Measurements from ENCODE around the gene GSN. TPM values are rescaled to one million over a fixed set of nuclear protein-coding genes. Genes with fewer than 3 reads are reported as not detected.

Gene GSN
- total RNA-seq, 4 donors from 2014 or later = 2,362 to 3,466 (median 3,146) TPM

DNA sequence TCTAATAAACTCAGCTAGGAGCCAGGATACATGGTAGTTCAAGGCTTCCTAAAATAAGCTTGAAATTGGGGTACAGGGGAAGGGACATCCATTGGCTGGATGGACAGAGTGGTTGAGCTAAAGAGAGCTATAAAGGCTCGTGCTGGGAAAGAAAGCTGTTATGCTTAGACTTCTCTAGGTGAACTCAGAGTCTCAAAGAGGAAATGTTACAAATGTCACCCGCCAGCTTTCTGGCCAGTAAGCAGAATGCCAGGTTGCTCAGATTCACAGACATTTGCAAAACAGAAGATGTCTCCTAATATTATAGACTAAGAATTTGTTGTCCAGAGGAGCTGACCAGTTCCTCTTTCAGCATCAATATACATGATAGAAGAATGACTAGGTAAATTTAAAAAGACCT, 71.5 kb downstream of the GSN start:
- TF ChIP-seq POLR2A (IDR thresholded peaks at IDR 0.05) (no peak), POLR2AphosphoS5 (IDR thresholded peaks at IDR 0.05) (no peak), EP300 (IDR thresholded peaks at IDR 0.05) (no peak)
- TF ChIP-seq, protein P1, sequence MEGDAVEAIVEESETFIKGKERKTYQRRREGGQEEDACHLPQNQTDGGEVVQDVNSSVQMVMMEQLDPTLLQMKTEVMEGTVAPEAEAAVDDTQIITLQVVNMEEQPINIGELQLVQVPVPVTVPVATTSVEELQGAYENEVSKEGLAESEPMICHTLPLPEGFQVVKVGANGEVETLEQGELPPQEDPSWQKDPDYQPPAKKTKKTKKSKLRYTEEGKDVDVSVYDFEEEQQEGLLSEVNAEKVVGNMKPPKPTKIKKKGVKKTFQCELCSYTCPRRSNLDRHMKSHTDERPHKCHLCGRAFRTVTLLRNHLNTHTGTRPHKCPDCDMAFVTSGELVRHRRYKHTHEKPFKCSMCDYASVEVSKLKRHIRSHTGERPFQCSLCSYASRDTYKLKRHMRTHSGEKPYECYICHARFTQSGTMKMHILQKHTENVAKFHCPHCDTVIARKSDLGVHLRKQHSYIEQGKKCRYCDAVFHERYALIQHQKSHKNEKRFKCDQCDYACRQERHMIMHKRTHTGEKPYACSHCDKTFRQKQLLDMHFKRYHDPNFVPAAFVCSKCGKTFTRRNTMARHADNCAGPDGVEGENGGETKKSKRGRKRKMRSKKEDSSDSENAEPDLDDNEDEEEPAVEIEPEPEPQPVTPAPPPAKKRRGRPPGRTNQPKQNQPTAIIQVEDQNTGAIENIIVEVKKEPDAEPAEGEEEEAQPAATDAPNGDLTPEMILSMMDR (IDR thresholded peaks at IDR 0.05) = no peak
- Histone ChIP-seq H3K36me3 (peaks cover 0 to 93% of the 10 kb centered on the region in 2 donors), H3K4me1 (peaks cover under 1 to 63% (median 18%) of the 10 kb centered on the region in 3 donors), H3K4me3 (no peak overlapping the region), H3K9me3 (no peaks in the 10 kb centered on the region), H3K27ac (peak overlapping the region in 3 of 4 donors; percentile 18 to 45 (median 42)), H3K27me3 (no peaks in the 10 kb centered on the region)
- 67 to 75% methylated on average over 2 of the region's 2 CpGs for WGBS, 2 donors (ENCODE audit: low coverage in 1 of 2)
- no peak for ATAC-seq

DNA sequence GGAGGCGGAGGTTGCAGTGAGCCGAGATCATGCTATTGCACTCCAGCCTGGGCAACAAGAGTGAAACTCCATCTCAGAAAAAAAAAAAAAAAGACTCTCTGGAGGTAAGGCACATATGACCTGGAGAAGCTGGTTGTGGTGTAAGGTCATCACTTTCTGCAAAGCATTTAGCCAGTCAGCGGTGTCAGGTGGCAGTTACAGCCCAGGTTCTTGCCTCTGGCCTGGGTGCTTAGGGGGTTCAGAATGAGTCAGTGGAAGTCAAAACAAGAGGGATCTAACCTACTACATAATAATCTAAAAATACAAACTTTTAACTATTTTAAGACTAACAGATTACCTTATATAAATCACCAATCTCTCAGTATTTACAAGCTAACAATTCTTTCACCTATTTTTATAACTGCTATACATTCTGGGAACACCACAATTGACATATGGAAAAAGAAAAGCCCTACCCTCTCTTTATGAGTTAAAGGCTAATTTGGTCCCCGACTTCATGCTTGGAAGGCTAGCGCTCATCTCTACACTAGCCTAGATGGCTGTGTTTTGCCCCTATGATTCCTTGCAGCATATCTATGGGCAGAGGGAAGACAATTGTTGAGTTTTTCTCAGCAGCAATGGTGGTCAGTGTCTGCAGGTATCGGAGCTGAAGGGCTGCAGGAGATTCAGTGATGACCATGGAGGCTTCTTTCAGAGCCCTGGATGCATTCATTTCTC, 72.9 kb downstream of the GSN start:
- no peaks in the 10 kb centered on the region for H3K27me3 ChIP-seq
- TF ChIP-seq, protein P1 (IDR thresholded peaks at IDR 0.05) = no peak
- TF ChIP-seq EP300 (IDR thresholded peaks at IDR 0.05) (no peak), POLR2A (IDR thresholded peaks at IDR 0.05) (no peak), POLR2AphosphoS5 (IDR thresholded peaks at IDR 0.05) (no peak)
- peak overlapping the region in 2 of 4 donors; percentile 33 to 45 for H3K27ac ChIP-seq
- no peak overlapping the region for H3K4me3 ChIP-seq
- H3K4me1 ChIP-seq = peaks cover 12 to 67% (median 29%) of the 10 kb centered on the region in 3 donors
- ATAC-seq = no peak
- no peaks in the 10 kb centered on the region for H3K9me3 ChIP-seq
- peaks cover 0 to 94% of the 10 kb centered on the region in 2 donors for H3K36me3 ChIP-seq
- 84 to 92% methylated on average over 4 to 5 of the region's 6 CpGs for WGBS, 2 donors (ENCODE audit: low coverage in 1 of 2)

DNA sequence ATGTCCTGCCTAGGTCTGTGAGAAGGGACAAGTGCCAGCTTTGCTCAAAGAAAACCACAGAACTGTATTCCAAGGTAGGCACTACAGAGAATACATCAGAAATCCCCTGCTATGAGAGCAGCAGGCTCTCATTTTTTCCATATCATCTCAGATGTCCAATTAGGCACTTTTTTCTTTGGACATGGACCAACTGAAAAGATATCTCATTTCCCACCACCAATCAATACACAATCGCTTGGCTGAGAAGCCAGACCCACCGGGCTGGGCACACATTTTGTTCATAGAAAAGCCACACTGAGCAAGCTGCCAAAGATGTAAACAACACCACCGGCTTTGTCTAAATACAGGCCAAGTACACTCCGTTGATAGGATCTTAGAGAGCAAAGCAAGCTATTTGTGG, 76.2 kb downstream of the GSN start:
- whole genome bisulfite sequencing, 2 donors (ENCODE audit: low coverage in 1 of 2) = 18 to 27% methylated on average over 2 to 4 of the region's 4 CpGs
- H3K27ac ChIP-seq = peak overlapping the region; percentile 59 to 97 (median 80)
- H3K27me3 ChIP-seq = no peaks in the 10 kb centered on the region
- peaks cover 0 to 96% of the 10 kb centered on the region in 2 donors for H3K36me3 ChIP-seq
- H3K9me3 ChIP-seq = no peaks in the 10 kb centered on the region
- TF ChIP-seq EP300 (IDR thresholded peaks at IDR 0.05) (no peak), POLR2A (IDR thresholded peaks at IDR 0.05) (no peak), POLR2AphosphoS5 (IDR thresholded peaks at IDR 0.05) (peak; percentile 17)
- TF ChIP-seq, protein P1 (IDR thresholded peaks at IDR 0.05) = no peak
- peaks cover 16 to 94% (median 38%) of the 10 kb centered on the region in 3 donors for H3K4me1 ChIP-seq
- no peak overlapping the region for H3K4me3 ChIP-seq
- no peak for ATAC-seq

DNA sequence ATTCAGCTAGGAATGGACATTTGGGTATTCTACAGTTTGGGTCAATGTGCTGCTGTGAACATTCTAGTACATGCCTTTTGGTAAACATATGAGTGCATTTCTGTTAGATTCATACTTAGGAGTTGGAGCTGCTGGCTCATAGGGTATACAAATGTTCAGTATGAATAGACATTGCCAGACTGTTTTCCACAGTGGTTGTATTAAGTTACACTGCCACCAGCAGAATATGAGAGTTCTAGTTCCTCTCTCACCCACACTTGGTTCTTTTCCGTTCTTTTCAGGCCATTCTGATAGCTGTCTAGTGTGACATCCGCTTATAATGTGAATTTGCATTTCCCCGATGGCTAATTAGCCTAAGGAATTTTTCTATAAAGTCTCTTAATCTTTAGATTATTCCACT, 77.1 kb downstream of the GSN start:
- Histone ChIP-seq H3K4me3 (no peak overlapping the region), H3K4me1 (peaks cover 20 to 97% (median 46%) of the 10 kb centered on the region in 3 donors), H3K27ac (peak overlapping the region; percentile 9 to 97 (median 80)), H3K9me3 (no peaks in the 10 kb centered on the region), H3K36me3 (peaks cover 0 to 87% of the 10 kb centered on the region in 2 donors), H3K27me3 (no peaks in the 10 kb centered on the region)
- ATAC-seq = no peak
- TF ChIP-seq EP300 (IDR thresholded peaks at IDR 0.05) = no peak
- no peak for TF ChIP-seq POLR2A (IDR thresholded peaks at IDR 0.05)
- no peak for TF ChIP-seq POLR2AphosphoS5 (IDR thresholded peaks at IDR 0.05)
- TF ChIP-seq, protein P1 (IDR thresholded peaks at IDR 0.05) = no peak
- 86% methylated on average over 3 of the region's 3 CpGs; no CpG with 5 or more reads in 1 of the 2 donors for WGBS, 2 donors (ENCODE audit: low coverage in 1 of 2)

DNA sequence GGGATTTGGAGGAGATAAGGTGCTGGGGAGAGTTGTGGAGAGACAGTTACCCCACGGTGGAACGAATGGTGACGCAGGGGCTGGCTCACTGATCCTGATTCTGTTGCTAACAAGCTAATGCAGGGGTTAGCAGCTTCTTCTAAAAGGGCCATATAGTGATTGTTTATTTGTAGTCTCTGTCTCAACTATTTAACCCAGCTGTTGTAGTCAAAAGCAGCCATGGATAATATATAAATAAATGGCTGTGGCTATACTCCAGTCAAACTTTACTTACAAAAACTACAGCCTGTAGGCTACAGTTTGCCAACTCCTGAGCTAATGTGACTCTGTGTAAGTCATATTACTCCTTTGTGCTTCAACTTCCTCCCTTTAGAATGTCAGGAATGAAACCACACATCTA, 80.3 kb downstream of the GSN start:
- TF ChIP-seq POLR2AphosphoS5 (IDR thresholded peaks at IDR 0.05) (no peak), EP300 (IDR thresholded peaks at IDR 0.05) (no peak), POLR2A (IDR thresholded peaks at IDR 0.05) (no peak)
- TF ChIP-seq, protein P1 (IDR thresholded peaks at IDR 0.05) = no peak
- Histone ChIP-seq H3K27me3 (no peaks in the 10 kb centered on the region), H3K9me3 (no peaks in the 10 kb centered on the region), H3K36me3 (peaks cover 3 to 75% of the 10 kb centered on the region in 2 donors), H3K4me3 (no peak overlapping the region), H3K4me1 (peaks cover 47 to 98% (median 60%) of the 10 kb centered on the region in 3 donors), H3K27ac (peak overlapping the region; percentile 56 to 97 (median 93))
- 62 to 73% methylated on average over 3 of the region's 3 CpGs for WGBS, 2 donors (ENCODE audit: low coverage in 1 of 2)
- no peak for ATAC-seq

Data from gastroesophageal sphincter (tissue), 4 donors.